ENCODE results near the gene CSF1R. TPM values are rescaled to one million over a fixed set of nuclear protein-coding genes. Genes with fewer than 3 reads are reported as not detected.

CSF1R gene
- total RNA-seq, 1 donor from 2014 or later, result not detected

- no peak for TF ChIP-seq CTCF (IDR thresholded peaks at IDR 0.05; ENCODE audit: partially characterized antibody, unreplicated experiment)
- Mint-ChIP-seq H3K27me3 (ENCODE audit: unreplicated experiment) (peaks cover 8% of the 10 kb centered on the region), H3K4me3 (ENCODE audit: unreplicated experiment) (no peak overlapping the region), H3K4me1 (ENCODE audit: low read depth, unreplicated experiment) (no peaks in the 10 kb centered on the region), H3K36me3 (ENCODE audit: unreplicated experiment) (no peaks in the 10 kb centered on the region), H3K27ac (ENCODE audit: unreplicated experiment) (no peak overlapping the region), H3K9me3 (ENCODE audit: unreplicated experiment) (peaks cover 4% of the 10 kb centered on the region)
- DNase-seq, result no peak
These were observed 35.2 kb upstream of the CSF1R start for GRCh38 chr5:150121448-150122157.

DNA sequence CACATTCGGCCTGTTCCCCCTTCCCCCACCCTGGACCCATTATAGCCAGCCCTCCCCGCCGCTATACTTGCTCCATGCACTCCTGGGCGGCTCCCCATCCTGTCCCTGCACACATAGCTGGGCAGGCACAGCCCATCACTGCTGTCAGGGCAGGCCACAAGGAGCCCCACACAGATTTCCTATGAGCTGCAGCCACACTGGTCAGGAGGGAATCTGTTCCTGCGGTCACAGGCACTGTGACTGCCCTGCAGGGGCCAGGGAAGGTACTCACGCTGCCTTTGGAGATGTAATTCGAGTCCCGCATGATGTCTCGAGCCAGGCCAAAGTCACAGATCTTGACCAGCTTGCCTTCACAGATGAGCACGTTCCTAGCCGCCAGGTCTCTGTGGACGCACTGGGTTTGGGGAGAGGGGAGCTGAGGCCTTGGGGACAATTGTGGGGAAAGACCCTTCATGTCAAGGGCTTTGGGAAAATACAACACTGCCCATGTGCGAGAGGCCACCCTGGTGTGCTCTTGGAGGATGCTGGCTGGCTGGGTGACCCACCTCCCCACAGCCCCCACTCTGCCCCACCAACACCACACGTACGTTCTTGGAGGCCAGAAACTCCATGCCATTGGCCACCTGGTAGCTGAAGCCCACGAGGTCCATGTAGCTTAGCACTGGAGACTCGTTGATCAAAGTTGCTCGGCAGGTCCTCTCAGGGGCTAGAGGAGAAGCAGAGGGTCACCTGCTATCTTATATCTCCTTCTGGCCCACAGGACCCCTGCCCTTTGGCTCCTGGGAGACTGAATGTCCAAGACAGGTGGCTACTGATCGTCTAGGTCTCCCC is 34.5 kb upstream of the CSF1R start:
- TF ChIP-seq CTCF (IDR thresholded peaks at IDR 0.05; ENCODE audit: partially characterized antibody, unreplicated experiment), result no peak
- H3K4me1 Mint-ChIP-seq (ENCODE audit: low read depth, unreplicated experiment), result no peaks in the 10 kb centered on the region
- H3K9me3 Mint-ChIP-seq (ENCODE audit: unreplicated experiment), result peaks cover 1% of the 10 kb centered on the region
- H3K4me3 Mint-ChIP-seq (ENCODE audit: unreplicated experiment), result no peak overlapping the region
- H3K27ac Mint-ChIP-seq (ENCODE audit: unreplicated experiment), result no peak overlapping the region
- peaks cover 8% of the 10 kb centered on the region for H3K27me3 Mint-ChIP-seq (ENCODE audit: unreplicated experiment)
- no peak for DNase-seq
- no peaks in the 10 kb centered on the region for H3K36me3 Mint-ChIP-seq (ENCODE audit: unreplicated experiment)

- H3K27ac Mint-ChIP-seq (ENCODE audit: unreplicated experiment), result no peak overlapping the region
- no peak for DNase-seq
- no peaks in the 10 kb centered on the region for H3K36me3 Mint-ChIP-seq (ENCODE audit: unreplicated experiment)
- TF ChIP-seq CTCF (IDR thresholded peaks at IDR 0.05; ENCODE audit: partially characterized antibody, unreplicated experiment), result no peak
- peaks cover 8% of the 10 kb centered on the region for H3K27me3 Mint-ChIP-seq (ENCODE audit: unreplicated experiment)
- H3K4me1 Mint-ChIP-seq (ENCODE audit: low read depth, unreplicated experiment), result no peaks in the 10 kb centered on the region
- peaks cover 1% of the 10 kb centered on the region for H3K9me3 Mint-ChIP-seq (ENCODE audit: unreplicated experiment)
- H3K4me3 Mint-ChIP-seq (ENCODE audit: unreplicated experiment), result no peak overlapping the region
These were observed 33.7 kb upstream of the CSF1R start for GRCh38 chr5:150120062-150120441.

GRCh38 chr5:150119421-150120061 is 33.2 kb upstream of the CSF1R start:
- peaks cover 8% of the 10 kb centered on the region for H3K27me3 Mint-ChIP-seq (ENCODE audit: unreplicated experiment)
- no peak for TF ChIP-seq CTCF (IDR thresholded peaks at IDR 0.05; ENCODE audit: partially characterized antibody, unreplicated experiment)
- H3K36me3 Mint-ChIP-seq (ENCODE audit: unreplicated experiment), result no peaks in the 10 kb centered on the region
- DNase-seq, result no peak
- H3K27ac Mint-ChIP-seq (ENCODE audit: unreplicated experiment), result no peak overlapping the region
- peaks cover 1% of the 10 kb centered on the region for H3K9me3 Mint-ChIP-seq (ENCODE audit: unreplicated experiment)
- H3K4me3 Mint-ChIP-seq (ENCODE audit: unreplicated experiment), result no peak overlapping the region
- H3K4me1 Mint-ChIP-seq (ENCODE audit: low read depth, unreplicated experiment), result no peaks in the 10 kb centered on the region
